ENCODE measurements around the gene HDAC3. TPM values are rescaled to one million over a fixed set of nuclear protein-coding genes. Genes with fewer than 3 reads are reported as not detected.
A peak's percentile ranks its signal among the peaks of the same experiment; 100 is the strongest.

HDAC3 gene
- total RNA-seq, 2 experiments from 2014 or later: 94.8 to 98.3 TPM

DNA sequence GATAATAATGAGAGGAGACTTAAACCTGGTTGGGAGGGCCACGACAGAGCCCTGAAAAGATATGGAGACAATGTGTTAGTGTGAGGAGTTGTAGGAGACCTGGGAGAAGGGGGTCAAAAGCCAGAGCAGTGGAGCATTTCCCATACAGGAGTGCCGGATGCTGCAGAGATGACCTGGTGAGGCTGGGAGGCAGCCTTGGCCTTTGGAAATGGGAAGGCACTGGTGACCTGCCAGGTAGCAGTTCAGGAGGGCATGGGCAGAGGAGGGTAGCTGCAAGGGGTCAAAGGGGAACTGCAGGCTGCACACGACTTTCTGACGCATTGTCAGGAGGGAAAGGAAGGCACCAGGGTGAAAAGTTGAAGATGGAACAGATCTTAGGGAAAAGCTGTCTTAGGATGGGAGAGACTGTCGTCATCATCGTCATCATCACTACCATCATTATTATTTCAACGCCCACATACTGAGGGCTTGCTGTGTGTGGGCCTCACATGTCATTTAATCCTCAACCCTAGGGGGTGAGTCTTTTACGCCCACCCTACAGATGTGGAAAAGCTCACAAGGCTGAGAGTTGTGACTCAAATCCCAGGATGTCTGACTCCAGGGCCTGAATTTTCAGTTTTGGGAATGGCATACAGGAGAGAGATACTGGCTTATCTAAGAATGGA is 32.1 kb upstream of the HDAC3 start:
- ChIA-PET POLR2A (interaction anchor here (0.6 kb wide), 1 partner anchor 64 kb away, joined by 3 read pairs; no protein-coding TSS in a partner anchor), CTCF (interaction anchor here (1.0 to 9.5 kb wide), 13 partner anchors 9 to 291 kb away, joined by 3 to 93 read pairs (median 5); partner anchors contain the start of genes ARAP3, FCHSD1 and PCDH1)
- DNase-seq (no peak), ATAC-seq (no peak)
- no peak overlapping the region for H3K4me3 Mint-ChIP-seq
- intact Hi-C loops (cut with micrococcal nuclease): no loop called here
- H3K9me3 Mint-ChIP-seq: no peaks in the 10 kb centered on the region
- no peak for TF ChIP-seq CTCF (IDR thresholded peaks at IDR 0.05)
- peaks cover 5% of the 10 kb centered on the region for H3K4me1 Mint-ChIP-seq (ENCODE audit: low read depth)
- H3K27ac Mint-ChIP-seq: peak overlapping the region; percentile 2
- H3K27me3 Mint-ChIP-seq: no peaks in the 10 kb centered on the region
- H3K36me3 Mint-ChIP-seq (ENCODE audit: low read depth): no peaks in the 10 kb centered on the region

DNA sequence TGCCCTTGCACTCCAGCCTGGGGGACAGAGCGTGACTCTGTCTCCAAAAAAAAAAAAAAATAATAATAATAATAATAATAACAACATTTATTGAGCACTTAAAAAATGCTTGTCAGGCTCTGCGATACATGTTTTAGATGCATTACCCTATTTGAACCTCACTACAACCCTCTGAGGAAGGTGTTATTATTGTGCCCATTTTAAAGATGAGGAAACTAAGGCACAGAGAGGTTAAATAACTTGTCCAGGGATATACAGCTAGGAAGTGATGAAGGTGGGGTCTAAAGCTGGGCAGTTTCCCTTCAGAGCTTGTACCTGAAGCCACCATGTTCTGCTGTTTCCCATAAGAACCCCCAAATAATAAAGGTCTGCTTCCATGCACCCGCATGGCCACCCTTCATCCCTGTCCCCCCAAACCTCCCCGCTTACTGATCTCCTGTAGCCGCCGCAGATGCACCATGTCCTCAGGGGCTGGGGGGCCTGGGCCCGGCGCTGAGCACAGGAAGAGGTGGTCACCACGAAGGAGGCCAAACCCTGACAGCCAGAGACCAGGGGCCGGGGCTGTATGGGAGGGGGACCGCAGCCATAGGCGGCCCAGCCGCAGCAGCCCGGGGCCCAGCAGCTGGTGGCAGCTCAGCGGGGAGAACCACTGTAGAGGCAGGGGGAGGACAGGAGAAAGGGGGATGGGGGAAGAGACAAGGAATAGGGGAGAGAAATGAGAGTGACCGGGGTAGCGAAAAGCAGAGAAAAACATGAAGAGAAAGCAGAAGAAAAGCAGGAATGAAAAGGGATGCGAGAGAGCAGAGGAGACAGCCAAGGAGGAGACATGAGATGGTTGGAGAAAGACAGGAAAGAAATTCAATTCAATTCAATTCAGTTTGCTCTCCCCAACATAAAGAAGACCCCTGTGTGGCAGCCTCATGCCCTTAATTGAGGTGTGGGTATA is 29.6 kb upstream of the HDAC3 start:
- no peak for TF ChIP-seq CTCF (IDR thresholded peaks at IDR 0.05)
- Mint-ChIP-seq H3K27ac (no peak overlapping the region), H3K4me3 (no peak overlapping the region), H3K4me1 (ENCODE audit: low read depth) (peaks cover 3% of the 10 kb centered on the region), H3K36me3 (ENCODE audit: low read depth) (no peaks in the 10 kb centered on the region), H3K9me3 (no peaks in the 10 kb centered on the region), H3K27me3 (no peaks in the 10 kb centered on the region)
- ChIA-PET POLR2A (no interaction called here), CTCF (interaction anchor here (0.6 to 9.5 kb wide), 8 partner anchors 10 to 294 kb away, joined by 3 to 93 read pairs (median 14); partner anchors contain the start of genes ARAP3, PCDH1 and PCDH12)
- intact Hi-C loops (cut with micrococcal nuclease): no loop called here
- ATAC-seq (no peak), DNase-seq (no peak)

DNA sequence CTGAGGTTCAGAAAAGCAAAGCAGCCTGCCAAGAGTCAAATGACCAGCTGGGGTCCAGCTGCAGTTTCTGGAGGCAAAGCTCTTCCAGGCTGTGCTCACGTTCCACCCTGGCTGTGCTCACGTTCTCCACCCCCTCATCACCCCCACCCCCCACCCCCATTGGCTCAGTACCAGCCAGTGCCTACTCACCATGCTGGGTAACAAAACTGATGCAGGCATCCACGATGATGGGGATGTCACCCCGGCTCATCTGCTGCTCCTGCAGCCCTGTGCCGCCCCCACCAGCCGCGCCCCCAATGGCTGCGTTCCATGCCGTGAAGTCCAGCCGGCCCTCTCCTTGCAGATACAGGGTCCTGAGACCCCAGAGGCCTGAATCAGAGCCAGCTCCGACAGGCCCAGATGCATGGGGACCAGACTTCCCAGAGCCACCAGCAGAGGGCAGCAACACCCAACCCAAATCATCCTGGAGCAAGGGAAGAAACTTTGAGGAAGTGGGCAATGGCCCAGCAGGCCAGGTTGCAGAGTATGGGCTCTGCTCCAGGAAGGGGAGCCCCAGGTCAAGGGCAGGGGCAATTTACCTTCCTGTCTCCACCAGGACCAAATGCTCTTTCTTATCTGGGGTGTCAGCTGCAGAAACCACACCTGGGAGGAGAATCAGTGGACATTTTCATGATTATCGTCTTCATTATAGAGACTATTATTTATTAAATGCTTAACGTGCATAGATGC is 28.2 kb upstream of the HDAC3 start:
- Mint-ChIP-seq H3K4me3 (no peak overlapping the region), H3K27ac (no peak overlapping the region), H3K36me3 (ENCODE audit: low read depth) (no peaks in the 10 kb centered on the region), H3K27me3 (no peaks in the 10 kb centered on the region), H3K4me1 (ENCODE audit: low read depth) (peaks cover 3% of the 10 kb centered on the region), H3K9me3 (no peaks in the 10 kb centered on the region)
- peak; percentile 95 for ATAC-seq
- intact Hi-C loops (cut with micrococcal nuclease): no loop called here
- peak; percentile 89 for TF ChIP-seq CTCF (IDR thresholded peaks at IDR 0.05)
- peak; percentile 85 for DNase-seq
- POLR2A ChIA-PET: interaction anchor here (0.6 to 1.0 kb wide), 2 partner anchors 214 to 231 kb away, joined by 4 to 5 read pairs; no protein-coding TSS in a partner anchor
- CTCF ChIA-PET: interaction anchor here (0.6 to 9.5 kb wide), 30 partner anchors 9 to 304 kb away, joined by 3 to 93 read pairs (median 5); partner anchors contain the start of genes ARAP3, FCHSD1, HDAC3 and PCDH1

DNA sequence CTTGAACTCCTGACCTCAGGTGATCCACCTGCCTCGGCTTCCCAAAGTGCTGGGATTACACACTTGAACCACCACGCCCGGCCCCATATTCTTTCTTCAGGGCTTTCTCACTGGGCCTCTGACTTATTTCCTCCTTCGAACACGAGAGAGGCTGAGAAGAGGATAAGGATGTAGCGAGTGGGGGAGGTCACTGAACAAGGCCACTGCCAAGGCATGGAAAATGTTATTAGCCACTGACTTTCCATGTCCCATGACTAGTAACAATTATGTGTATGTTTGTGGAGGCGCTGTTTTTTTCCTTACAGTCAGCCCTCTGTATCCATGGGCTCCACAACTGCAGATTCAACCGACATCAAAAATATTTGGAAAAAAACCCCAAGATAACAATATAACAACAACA is 26.9 kb upstream of the HDAC3 start:
- Mint-ChIP-seq H3K27me3 (no peaks in the 10 kb centered on the region), H3K27ac (no peak overlapping the region), H3K9me3 (no peaks in the 10 kb centered on the region), H3K4me3 (no peak overlapping the region), H3K4me1 (ENCODE audit: low read depth) (peaks cover 3% of the 10 kb centered on the region), H3K36me3 (ENCODE audit: low read depth) (no peaks in the 10 kb centered on the region)
- CTCF ChIA-PET: interaction anchor here (1.2 to 9.5 kb wide), 10 partner anchors 12 to 216 kb away, joined by 3 to 93 read pairs (median 7); partner anchors contain the start of genes FCHSD1 and PCDH1
- no peak for DNase-seq
- TF ChIP-seq CTCF (IDR thresholded peaks at IDR 0.05): no peak
- POLR2A ChIA-PET: no interaction called here
- intact Hi-C loops (cut with micrococcal nuclease): no loop called here
- no peak for ATAC-seq

Measured in activated CD8-positive, alpha-beta T cell treated with anti-CD3 and anti-CD28 coated beads for 36 hours (primary cell).